ENCODE data around the gene ADRA2C.
A peak's percentile ranks its signal among the peaks of the same experiment; 100 is the strongest.

The ADRA2C gene

DNA sequence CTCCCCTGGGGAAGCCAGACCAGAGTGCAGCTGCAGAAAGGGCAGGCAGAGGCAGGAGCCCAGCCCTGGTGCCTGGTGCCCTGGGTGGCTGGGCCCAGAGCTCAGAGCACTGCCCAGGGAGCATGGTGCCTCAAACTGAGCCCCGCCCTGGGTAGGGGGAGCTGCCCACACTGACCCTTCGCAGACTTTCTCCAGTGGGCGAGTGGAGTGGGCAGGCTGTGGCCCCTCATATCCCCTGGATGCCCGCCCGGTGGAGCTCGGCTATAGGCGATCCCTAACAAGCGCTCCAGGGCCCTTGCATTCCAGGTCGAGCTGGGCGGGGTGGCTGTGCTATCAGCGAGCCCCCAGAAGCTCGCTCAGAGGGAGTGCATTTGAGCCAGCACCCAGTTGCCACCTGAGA is 17.1 kb upstream of the ADRA2C start:
- peaks cover 18% of the 10 kb centered on the region for H3K4me1 ChIP-seq (ENCODE audit: control insufficient read depth, insufficient read depth, low read length)
- peaks cover 8% of the 10 kb centered on the region for H3K27me3 ChIP-seq (ENCODE audit: control insufficient read depth, insufficient read depth, low read length)
- H3K9ac ChIP-seq (ENCODE audit: low read depth, low read length): no peak overlapping the region
- no peak overlapping the region for H3K4me3 ChIP-seq (ENCODE audit: low read depth, low read length)
- H3K9me3 ChIP-seq (ENCODE audit: control insufficient read depth, insufficient read depth, low read length): no peaks in the 10 kb centered on the region
- H3K36me3 ChIP-seq (ENCODE audit: control insufficient read depth, insufficient read depth, low read length): no peaks in the 10 kb centered on the region

DNA sequence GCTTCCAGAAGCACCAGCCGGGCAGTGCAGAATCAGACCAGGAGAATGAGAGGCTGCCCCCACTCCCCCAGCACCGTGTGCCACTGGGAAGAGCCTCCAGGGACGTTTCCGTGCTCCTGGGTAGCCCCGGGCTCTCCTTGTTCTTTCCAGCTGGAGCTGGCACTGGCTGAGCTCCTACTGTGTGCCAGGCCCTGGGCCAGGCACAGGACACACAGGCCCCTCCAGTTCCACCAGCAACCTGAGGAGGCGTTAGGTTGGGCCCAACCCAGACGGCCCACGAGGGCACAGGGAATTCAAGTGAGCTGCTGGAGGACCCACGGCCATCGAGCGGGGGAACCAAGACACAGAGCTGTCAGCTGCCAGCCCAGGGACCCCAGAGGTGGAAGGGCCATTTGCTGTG is 15.9 kb upstream of the ADRA2C start:
- Histone ChIP-seq H3K4me1 (ENCODE audit: control insufficient read depth, insufficient read depth, low read length) (peaks cover 18% of the 10 kb centered on the region), H3K9ac (ENCODE audit: low read depth, low read length) (no peak overlapping the region), H3K9me3 (ENCODE audit: control insufficient read depth, insufficient read depth, low read length) (no peaks in the 10 kb centered on the region), H3K4me3 (ENCODE audit: low read depth, low read length) (no peak overlapping the region), H3K27me3 (ENCODE audit: control insufficient read depth, insufficient read depth, low read length) (peaks cover 6% of the 10 kb centered on the region), H3K36me3 (ENCODE audit: control insufficient read depth, insufficient read depth, low read length) (no peaks in the 10 kb centered on the region)

DNA sequence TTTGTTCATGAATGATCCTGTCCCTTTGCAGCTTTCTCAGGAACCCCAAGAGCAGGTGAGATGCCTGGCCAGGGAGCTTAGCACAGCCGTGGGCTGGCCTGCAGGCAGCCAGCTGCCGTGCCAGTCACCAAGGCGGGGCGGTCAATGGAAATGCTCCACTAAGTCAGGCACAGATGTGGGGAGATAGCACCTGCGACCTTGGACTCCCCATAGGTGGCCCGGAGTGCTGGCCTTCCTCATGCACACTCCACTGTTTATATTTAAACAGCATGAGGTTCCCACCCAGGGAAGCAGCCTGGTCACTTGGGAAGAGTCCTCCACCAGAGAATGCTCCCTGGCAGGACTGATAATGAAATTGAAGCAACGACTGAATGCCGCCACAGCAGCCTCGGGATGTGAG is 14.2 kb upstream of the ADRA2C start:
- no peak overlapping the region for H3K9ac ChIP-seq (ENCODE audit: low read depth, low read length)
- H3K9me3 ChIP-seq (ENCODE audit: control insufficient read depth, insufficient read depth, low read length): no peaks in the 10 kb centered on the region
- no peak overlapping the region for H3K4me3 ChIP-seq (ENCODE audit: low read depth, low read length)
- H3K4me1 ChIP-seq (ENCODE audit: control insufficient read depth, insufficient read depth, low read length): peaks cover 9% of the 10 kb centered on the region
- H3K27me3 ChIP-seq (ENCODE audit: control insufficient read depth, insufficient read depth, low read length): peaks cover 3% of the 10 kb centered on the region
- no peaks in the 10 kb centered on the region for H3K36me3 ChIP-seq (ENCODE audit: control insufficient read depth, insufficient read depth, low read length)

DNA sequence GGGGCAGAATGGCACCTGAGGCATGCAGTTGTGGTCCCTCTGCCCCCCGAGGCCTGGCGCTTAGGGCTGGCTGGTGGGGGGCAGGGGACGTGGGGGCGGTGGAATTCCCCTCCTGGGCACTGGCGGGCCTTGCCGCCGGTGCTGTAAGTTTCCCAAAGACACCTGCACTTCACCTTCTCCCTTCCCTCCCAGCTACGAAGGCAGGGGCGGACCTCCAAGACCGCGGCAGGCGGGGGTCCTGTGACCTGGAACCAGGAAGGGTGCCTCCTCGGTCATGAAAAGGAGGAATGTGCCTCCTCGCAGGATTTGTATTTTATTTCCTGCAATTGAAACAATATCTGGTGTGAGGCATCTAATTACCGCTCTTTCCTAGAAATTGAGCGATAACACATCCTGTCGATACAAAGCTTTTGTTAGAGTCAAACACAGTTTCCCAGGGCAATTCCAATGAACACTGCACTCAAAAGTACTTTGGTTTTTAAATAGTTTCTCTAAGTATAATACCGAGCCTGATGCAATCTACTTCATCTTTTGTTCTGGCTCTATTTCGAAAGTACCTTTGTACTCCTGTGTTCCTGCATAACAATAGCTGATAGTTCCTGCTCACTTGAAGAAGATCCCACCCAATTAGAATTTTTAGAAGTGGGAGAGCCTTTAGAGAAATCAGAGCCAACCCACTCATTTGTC is 12.3 kb upstream of the ADRA2C start:
- Histone ChIP-seq H3K4me3 (ENCODE audit: low read depth, low read length) (no peak overlapping the region), H3K4me1 (ENCODE audit: control insufficient read depth, insufficient read depth, low read length) (peaks cover 9% of the 10 kb centered on the region), H3K36me3 (ENCODE audit: control insufficient read depth, insufficient read depth, low read length) (no peaks in the 10 kb centered on the region), H3K9ac (ENCODE audit: low read depth, low read length) (no peak overlapping the region), H3K9me3 (ENCODE audit: control insufficient read depth, insufficient read depth, low read length) (no peaks in the 10 kb centered on the region), H3K27me3 (ENCODE audit: control insufficient read depth, insufficient read depth, low read length) (no peaks in the 10 kb centered on the region)

DNA sequence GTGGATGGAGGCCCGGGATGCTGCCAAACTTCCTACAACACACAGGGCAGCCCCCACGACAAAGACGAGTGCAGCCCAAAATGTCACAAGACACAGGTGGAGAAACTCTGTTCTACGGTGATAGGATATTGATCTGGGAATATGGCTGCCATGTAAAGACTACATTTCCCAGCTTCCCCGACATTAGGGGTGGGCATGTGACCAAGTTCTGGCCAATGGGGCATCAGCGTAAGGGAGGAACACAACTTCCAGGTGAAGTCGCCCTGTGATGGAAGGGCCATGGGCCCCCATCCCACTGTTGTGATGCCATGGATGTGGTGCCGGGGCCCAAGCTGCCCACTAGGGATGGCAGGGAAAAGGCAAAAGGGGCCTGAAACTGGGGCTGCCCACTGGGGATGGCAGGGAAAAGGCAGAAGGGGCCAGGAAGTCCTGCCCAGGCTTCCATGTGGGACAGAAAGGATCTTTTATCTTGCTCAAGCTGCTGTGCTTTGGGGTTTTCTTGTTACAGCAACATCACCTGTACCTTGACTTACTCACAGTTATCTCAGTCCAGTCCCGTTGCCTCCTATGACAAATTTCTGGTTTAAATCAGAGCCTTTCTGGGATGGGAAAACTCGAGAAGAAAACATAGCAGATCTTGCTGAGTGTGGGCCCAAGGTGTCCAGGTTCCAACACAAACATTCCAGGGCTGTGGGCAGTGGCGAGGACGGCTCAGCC is 9.7 kb upstream of the ADRA2C start:
- H3K4me1 ChIP-seq (ENCODE audit: control insufficient read depth, insufficient read depth, low read length): peaks cover 9% of the 10 kb centered on the region
- no peak overlapping the region for H3K4me3 ChIP-seq (ENCODE audit: low read depth, low read length)
- no peak overlapping the region for H3K9ac ChIP-seq (ENCODE audit: low read depth, low read length)
- no peaks in the 10 kb centered on the region for H3K36me3 ChIP-seq (ENCODE audit: control insufficient read depth, insufficient read depth, low read length)
- no peaks in the 10 kb centered on the region for H3K9me3 ChIP-seq (ENCODE audit: control insufficient read depth, insufficient read depth, low read length)
- no peaks in the 10 kb centered on the region for H3K27me3 ChIP-seq (ENCODE audit: control insufficient read depth, insufficient read depth, low read length)

DNA sequence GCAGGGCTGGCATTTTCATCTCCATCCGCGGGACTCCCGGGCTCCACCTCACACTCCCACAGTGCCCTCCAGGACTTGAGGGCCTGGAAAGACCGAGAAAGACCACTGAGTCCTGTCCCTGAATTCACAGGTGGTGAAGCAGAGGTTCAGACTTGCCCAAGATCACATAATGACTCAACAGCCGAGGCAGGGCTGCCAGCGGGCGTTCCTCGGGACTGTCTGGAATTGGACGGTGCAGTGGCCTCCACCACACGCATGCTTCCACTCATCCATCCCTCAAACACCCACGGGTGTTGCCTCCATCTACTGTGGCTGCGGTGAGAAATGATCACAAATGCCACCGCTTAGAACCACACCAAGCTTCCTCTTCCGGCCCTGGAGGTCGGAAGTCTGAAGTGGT is 6.9 kb upstream of the ADRA2C start:
- Histone ChIP-seq H3K36me3 (ENCODE audit: control insufficient read depth, insufficient read depth, low read length) (no peaks in the 10 kb centered on the region), H3K9me3 (ENCODE audit: control insufficient read depth, insufficient read depth, low read length) (no peaks in the 10 kb centered on the region), H3K9ac (ENCODE audit: low read depth, low read length) (no peak overlapping the region), H3K27me3 (ENCODE audit: control insufficient read depth, insufficient read depth, low read length) (peaks cover 2% of the 10 kb centered on the region), H3K4me3 (ENCODE audit: low read depth, low read length) (no peak overlapping the region), H3K4me1 (ENCODE audit: control insufficient read depth, insufficient read depth, low read length) (peaks cover under 1% of the 10 kb centered on the region)

DNA sequence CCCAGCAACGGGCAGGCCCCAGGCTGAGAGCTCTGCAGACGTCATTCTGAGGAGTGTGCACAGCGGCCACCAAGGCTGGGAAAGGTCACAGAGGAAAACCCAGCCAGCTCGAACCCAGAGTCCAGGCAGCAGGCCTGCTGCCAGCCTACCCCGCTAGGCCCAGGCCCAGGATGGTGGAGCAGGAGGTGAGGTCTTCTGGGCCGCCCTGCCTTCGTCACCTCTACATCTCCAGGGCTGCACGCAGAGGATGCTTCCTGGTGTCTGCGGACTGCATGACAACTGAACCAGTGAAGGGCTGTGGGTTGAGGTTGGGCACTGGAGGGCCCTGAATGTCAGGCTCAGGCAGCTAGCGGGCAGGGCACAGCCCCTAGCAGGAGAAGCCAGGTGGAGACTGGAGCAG is 5.8 kb upstream of the ADRA2C start:
- H3K9ac ChIP-seq (ENCODE audit: low read depth, low read length): no peak overlapping the region
- no peak overlapping the region for H3K4me3 ChIP-seq (ENCODE audit: low read depth, low read length)
- peaks cover 2% of the 10 kb centered on the region for H3K4me1 ChIP-seq (ENCODE audit: control insufficient read depth, insufficient read depth, low read length)
- H3K36me3 ChIP-seq (ENCODE audit: control insufficient read depth, insufficient read depth, low read length): no peaks in the 10 kb centered on the region
- H3K9me3 ChIP-seq (ENCODE audit: control insufficient read depth, insufficient read depth, low read length): no peaks in the 10 kb centered on the region
- H3K27me3 ChIP-seq (ENCODE audit: control insufficient read depth, insufficient read depth, low read length): peaks cover 9% of the 10 kb centered on the region

DNA sequence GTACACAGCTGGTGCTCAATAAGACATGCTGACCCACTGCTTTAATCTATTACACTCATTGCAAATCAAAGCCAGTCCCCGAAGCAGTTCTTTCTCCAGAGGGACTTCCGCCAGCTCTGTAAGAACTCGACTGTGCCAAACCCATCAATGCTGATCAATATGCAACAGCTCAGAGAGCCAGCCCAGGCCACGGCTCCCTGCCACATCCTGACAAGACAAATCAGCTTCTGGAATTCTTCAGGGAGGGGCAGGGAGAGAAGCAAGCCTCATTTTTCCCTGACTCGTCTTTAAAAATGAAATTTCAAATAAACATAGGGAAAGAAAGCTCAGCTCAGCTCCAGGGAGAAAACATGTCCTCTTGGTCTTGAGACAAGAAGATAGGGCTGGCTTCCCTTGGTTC is 5.3 kb upstream of the ADRA2C start:
- H3K4me3 ChIP-seq (ENCODE audit: low read depth, low read length): no peak overlapping the region
- H3K4me1 ChIP-seq (ENCODE audit: control insufficient read depth, insufficient read depth, low read length): peaks cover 2% of the 10 kb centered on the region
- no peaks in the 10 kb centered on the region for H3K9me3 ChIP-seq (ENCODE audit: control insufficient read depth, insufficient read depth, low read length)
- H3K27me3 ChIP-seq (ENCODE audit: control insufficient read depth, insufficient read depth, low read length): peaks cover 9% of the 10 kb centered on the region
- no peaks in the 10 kb centered on the region for H3K36me3 ChIP-seq (ENCODE audit: control insufficient read depth, insufficient read depth, low read length)
- H3K9ac ChIP-seq (ENCODE audit: low read depth, low read length): no peak overlapping the region

DNA sequence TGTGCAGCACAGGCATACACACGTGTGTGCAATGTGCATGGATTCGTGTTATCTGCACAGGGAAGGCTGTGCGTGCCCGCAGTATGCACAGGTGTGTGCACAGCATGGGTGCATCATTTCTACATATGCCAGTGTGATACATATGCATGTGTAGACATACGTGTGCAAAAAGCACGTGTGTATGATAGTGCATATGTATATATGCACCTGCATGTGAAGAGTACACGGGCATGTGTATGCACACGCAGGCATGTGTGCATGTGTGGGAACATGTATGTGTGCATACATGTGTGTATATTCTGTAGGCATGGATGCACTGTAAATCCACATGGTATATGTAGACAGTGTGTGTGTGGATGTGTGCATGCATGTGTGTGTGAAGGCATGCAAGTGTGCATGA is 3.9 kb upstream of the ADRA2C start:
- Histone ChIP-seq H3K36me3 (ENCODE audit: control insufficient read depth, insufficient read depth, low read length) (no peaks in the 10 kb centered on the region), H3K4me3 (ENCODE audit: low read depth, low read length) (no peak overlapping the region), H3K9me3 (ENCODE audit: control insufficient read depth, insufficient read depth, low read length) (no peaks in the 10 kb centered on the region), H3K27me3 (ENCODE audit: control insufficient read depth, insufficient read depth, low read length) (peaks cover 15% of the 10 kb centered on the region), H3K9ac (ENCODE audit: low read depth, low read length) (no peak overlapping the region), H3K4me1 (ENCODE audit: control insufficient read depth, insufficient read depth, low read length) (peaks cover 2% of the 10 kb centered on the region)

DNA sequence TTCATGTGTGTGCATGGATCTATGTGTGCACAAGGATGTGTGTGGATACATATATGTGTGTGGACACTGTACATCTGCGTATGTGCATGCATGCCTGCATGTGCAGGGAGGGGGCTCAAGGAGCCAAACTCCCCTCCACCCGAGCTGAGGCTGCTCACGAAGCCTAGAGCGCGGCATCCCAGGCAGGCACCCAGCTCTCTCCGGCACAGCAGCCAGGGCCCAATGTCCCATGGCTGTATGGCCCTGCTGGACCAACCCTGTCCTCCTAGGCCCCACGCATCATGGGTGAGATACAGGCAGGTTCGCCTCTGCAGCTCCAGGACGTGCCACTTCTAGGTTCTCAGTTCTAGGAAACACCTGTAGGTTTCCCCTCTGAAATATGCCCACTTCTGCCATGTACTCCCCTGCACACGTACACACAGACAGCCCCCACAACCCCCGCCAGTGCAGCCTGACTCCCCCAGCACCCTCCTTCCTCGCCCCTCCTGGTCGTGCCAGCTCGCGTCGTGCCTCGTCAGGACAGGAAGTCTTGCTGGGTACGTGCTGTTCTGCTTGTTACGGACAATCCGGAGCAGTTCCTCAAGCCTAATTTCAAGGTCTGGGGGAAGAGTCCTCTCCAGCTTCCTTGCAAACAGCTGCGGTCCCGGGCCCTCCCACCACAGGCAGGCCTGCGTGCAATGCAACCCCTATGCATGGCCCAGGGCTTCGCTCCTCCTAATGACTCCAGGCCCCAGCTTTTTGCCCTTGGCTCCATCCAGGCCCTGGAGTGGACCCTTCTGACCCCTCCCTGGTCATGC is 3.2 kb upstream of the ADRA2C start:
- peaks cover 2% of the 10 kb centered on the region for H3K4me1 ChIP-seq (ENCODE audit: control insufficient read depth, insufficient read depth, low read length)
- no peaks in the 10 kb centered on the region for H3K36me3 ChIP-seq (ENCODE audit: control insufficient read depth, insufficient read depth, low read length)
- H3K27me3 ChIP-seq (ENCODE audit: control insufficient read depth, insufficient read depth, low read length): peaks cover 18% of the 10 kb centered on the region
- H3K9me3 ChIP-seq (ENCODE audit: control insufficient read depth, insufficient read depth, low read length): no peaks in the 10 kb centered on the region
- no peak overlapping the region for H3K9ac ChIP-seq (ENCODE audit: low read depth, low read length)
- no peak overlapping the region for H3K4me3 ChIP-seq (ENCODE audit: low read depth, low read length)

DNA sequence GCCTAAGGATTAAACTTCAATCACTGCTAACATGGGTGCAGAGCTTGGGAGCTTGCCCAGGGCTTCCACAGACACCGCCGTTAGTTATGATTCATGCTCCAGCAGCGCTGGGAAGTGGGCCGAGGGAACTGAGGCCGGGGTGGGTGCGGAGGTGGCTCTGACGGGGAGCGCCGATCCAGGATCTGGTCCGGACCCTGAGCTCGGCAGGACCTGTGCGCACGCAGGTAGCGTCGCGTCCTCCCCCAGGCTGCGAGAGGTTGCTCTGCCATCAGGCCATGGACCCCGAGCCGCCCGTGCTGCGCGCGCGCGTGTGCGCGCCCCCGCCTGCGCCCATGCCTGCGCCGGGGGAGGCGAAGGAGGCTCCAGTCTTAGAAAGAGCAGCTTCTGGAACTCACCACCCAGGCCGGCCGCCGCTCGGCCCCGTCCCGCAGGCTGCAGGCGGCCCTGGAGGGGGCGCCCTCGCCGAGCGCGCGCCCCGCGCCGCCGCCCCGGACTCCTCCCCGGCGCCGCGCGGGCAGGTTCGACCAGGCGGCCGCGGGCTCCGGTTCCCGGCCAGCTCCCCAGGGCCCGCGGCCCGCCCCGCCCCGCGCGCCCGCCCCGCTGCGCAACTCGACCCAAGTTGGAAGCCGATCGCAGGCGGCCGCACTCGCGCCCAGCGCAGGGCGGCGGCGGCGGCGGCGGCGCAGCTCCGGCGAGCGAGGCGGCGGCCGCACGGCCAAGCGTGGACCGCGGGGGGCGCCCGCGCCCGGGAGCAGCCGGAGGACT is 732 bp upstream of the ADRA2C start:
- H3K9me3 ChIP-seq (ENCODE audit: control insufficient read depth, insufficient read depth, low read length): no peaks in the 10 kb centered on the region
- peaks cover 18% of the 10 kb centered on the region for H3K27me3 ChIP-seq (ENCODE audit: control insufficient read depth, insufficient read depth, low read length)
- peak overlapping the region; percentile 52 for H3K4me3 ChIP-seq (ENCODE audit: low read depth, low read length)
- peaks cover 2% of the 10 kb centered on the region for H3K4me1 ChIP-seq (ENCODE audit: control insufficient read depth, insufficient read depth, low read length)
- no peaks in the 10 kb centered on the region for H3K36me3 ChIP-seq (ENCODE audit: control insufficient read depth, insufficient read depth, low read length)
- no peak overlapping the region for H3K9ac ChIP-seq (ENCODE audit: low read depth, low read length)

All from iPS-15b (cell line).